Measurements from ENCODE around the gene OR4C12.
"Not testable (repeated sequence)": the region's sequence is repeated elsewhere in the genome, so short reads cannot be mapped to it uniquely, and the experiment has no call there.

OR4C12 gene

DNA sequence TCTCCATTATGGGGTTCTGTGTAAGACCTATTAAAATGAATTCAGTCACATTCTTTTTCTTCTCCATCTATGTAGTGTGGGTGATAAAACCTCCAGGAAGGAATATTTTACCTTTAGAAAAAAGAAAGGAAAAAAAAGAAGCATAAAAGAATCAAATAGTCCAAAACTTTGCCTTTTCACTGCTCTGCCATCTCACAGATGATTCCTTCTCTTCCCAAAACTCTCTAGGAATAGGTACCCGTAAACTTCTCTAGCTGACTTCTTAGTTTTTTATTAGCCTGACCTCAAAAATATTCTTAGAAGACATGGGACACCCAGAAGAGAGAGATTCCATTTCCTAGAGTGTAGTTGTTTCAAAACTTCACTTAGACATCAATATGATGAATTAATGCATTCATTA is at the start of gene OR4C12:
Gene OR4C12, minus strand, starts transcription at position 101 of the 400 bp plus-strand sequence. Its CDS starts 34 bp downstream, at position 67.
- not testable (repeated sequence) for DNase-seq (ENCODE audit: low read depth in 3 of 3, low spot score in 1 of 3)

DNA sequence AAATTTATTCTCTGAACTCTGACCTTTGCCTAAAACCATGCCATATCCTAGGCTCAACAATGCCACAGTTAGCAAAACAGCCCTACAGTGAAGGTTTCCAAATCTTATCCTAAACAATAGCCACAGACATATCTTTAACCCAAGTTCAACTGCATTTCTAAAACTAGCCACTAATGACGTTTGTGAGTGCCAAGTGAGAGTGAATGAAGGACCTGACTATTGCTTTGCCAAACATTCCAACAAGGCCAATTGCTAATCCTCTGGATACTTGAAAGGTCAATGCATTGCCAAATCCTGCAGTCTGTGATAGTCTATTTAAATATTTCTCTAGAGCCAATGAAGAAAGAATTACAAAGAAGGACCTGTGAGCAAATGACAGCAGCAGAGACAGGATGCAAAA is 47.9 kb upstream of the OR4C12 start:
- DNase-seq (ENCODE audit: low read depth in 3 of 3, low spot score in 1 of 3) = no peak

DNA sequence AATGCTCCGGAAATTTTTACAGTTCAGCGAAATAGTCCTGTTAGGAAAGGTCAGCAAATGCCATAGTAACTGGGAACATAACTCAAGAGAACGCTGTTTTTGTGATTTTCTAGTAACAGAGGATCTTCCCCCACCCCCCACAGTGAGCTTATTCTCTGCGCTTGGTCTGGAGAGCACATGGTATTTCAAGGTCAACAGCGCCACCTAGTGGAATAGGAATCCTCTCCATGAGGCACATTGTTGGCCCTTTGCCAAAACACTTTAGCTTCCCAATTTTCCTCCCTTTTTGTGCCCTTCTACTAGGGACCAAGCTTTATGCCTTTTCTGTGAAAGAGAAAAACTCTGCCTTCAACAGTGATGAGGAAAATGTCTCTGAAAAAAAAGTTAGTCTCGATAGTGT is 13.2 kb upstream of the OR4C12 start:
- no peak for DNase-seq (ENCODE audit: low read depth in 3 of 3, low spot score in 1 of 3)

DNA sequence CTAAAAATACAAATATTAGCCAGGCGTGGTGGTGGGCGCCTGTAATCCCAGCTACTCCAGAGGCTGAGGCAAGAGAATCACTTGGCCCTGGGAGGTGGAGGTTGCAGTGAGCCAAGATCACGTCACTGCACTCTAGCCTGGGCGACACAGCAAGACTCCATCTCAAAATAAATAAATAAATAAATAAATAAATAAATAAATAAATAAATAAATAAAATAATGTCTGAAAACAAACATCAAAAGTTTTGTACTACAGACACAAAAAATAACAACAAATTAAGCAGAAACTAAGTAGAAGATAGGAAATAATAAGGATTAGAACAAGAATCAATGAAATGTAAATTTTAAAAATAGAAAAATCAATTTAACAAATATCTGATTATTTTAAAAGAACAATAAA is 8.9 kb downstream of the OR4C12 start:
- not testable (repeated sequence) for DNase-seq (ENCODE audit: low read depth in 3 of 3, low spot score in 1 of 3)

DNA sequence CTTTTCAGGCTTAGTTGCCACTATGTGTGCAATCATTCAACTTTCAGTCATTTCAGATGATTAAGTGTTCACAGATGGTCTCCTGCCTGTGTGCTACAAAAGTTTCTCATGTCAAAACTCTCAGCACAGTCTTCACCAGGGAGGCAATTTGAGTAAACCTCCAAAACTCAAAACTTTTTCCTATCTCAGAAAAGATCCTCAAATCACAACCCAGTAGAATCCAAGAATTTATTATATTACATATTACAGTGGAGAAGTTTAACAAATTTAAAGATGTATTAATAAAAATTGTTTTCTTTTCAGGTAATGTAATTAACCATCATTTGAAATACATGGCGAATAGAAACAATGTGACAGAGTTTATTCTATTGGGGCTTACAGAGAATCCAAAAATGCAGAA is 30.2 kb downstream of the OR4C12 start, which contains the start of gene OR4C13:
Gene OR4C13, plus strand, starts transcription at position 301 of the 400 bp plus-strand sequence. Its CDS starts 32 bp downstream, at position 333.
- DNase-seq (ENCODE audit: low read depth in 3 of 3, low spot score in 1 of 3) = no peak

DNA sequence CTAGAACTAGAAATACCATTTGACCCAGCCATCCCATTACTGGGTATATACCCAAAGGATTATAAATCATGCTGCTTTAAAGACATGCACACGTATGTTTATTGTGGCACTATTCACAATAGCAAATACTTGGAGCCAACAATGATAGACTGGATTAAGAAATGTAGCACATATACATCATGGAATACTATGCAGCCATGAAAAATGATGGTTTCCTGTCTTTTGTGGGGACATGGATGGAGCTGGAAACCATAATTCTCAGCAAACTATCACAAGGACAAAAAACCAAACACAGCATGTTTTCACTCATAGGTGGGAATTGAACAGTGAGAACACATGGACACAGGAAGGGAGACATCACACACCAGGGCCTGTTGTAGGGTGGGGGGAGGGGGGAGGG is 33.6 kb downstream of the OR4C12 start:
- not testable (repeated sequence) for DNase-seq (ENCODE audit: low read depth in 3 of 3, low spot score in 1 of 3)
